NCI-H1092 treated with DMSO at 0.1 percent for 48 hours (cell line): ENCODE measurements around the gene TMEM150B.

Experiments used
- DNase-seq: peaks from one replicate; lab custom pipeline; 2025; lab: John Stamatoyannopoulos, UW

Gene TMEM150B

DNA sequence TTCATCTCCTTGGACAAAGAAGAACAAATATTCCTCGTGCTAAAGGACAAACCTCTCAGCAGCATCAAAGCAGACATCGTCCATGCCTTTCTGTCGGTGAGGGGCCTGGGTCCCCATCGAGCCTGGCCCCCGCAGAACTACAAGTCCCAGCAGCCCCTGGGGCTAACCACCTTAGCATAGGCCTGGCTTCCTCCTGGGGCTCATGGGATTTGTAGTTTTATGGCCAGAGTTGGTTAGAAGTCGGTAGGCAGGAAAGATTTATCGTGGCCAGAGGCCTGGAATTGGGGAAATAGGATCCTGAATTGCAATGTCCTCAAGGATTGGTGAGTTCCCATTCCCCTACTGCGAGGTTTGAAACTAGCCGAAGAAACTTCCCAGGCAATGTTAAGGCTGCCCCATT lies 19.6 kb downstream of the TMEM150B start:
- DNase-seq, result peak; percentile 1

DNA sequence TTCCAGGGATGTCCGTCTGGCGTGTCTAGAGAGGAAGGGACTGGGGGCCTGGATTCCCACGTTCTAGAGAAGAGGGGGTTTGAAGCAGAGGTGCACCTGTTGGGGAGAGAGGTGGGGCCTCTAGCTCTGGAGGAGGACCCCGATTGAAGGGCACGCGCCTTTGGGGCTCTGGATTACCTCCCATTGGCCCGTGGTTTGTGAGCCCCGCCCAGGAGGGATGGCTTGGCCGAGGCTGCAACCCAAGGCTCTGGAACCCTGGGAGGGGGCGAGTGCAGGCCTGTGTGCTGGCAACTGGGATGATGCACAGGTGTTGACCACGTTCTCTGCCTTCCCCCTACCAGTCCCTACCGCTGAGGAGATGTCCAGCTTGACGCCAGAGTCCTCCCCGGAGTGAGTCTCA lies 20.2 kb downstream of the TMEM150B start:
- DNase-seq, result no peak

DNA sequence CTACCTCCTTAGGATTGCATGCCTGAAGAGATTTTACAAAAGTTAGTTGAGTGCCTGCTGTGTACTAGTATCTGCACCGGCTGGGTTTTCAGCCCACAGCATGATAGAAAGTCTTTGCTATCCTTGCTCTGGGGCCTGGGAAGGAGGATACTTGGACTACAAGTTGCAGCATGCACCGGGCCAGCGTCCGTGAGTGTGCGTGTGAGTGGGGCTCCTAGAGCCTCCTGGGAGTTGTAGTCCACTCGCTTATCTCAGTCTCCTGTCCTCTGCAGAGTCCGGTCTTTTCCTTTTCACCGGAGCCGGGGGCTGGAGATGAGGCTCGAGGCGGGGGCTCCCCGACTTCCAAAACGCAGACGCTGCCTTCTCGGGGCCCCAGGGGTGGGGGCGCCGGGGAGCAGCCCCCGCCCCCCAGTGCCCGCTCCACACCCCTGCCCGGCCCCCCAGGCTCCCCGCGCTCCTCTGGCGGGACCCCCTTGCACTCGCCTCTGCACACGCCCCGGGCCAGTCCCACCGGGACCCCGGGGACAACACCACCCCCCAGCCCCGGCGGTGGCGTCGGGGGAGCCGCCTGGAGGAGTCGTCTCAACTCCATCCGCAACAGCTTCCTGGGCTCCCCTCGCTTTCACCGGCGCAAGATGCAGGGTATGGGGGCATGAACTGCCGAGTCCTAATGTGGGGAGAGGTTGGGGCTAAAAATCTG lies 20.7 kb downstream of the TMEM150B start:
- DNase-seq, result peak; percentile 13

DNA sequence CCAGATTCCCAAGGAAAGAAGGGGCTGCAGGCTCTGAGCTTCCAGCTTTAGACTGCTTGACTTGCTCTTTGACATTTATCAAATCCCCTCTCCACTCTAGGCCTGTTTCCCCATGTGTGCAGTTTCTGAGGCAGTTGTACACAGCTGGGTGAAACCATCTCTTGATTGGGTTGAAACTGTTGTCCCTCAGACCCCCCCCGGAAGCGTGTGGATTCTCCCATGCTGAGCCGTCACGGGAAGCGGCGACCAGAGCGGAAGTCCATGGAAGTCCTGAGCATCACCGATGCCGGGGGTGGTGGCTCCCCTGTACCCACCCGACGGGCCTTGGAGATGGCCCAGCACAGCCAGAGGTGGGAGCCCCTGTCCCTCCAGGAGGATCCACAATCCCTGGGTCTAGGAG lies 21.7 kb downstream of the TMEM150B start:
- no peak for DNase-seq

DNA sequence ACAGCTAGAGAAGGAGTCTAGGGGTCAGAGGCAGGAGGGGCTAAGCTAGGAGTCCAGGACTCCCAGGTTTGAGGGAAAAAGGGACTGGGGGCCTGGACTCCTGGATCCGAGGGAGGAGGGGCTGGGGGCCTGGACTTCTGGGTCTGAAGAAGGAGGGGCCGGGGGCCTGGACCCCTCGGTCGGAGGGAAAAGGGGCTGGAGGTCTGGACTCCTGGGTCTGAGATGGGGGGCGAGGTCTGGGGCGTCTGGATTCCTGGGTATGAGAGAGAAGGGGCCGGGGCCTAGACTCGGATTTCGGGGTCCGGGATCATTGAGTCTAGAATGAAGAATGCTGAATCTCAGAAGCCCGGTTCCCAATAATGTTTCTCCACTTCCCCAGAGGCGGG lies 22.8 kb downstream of the TMEM150B start:
- DNase-seq, result no peak

DNA sequence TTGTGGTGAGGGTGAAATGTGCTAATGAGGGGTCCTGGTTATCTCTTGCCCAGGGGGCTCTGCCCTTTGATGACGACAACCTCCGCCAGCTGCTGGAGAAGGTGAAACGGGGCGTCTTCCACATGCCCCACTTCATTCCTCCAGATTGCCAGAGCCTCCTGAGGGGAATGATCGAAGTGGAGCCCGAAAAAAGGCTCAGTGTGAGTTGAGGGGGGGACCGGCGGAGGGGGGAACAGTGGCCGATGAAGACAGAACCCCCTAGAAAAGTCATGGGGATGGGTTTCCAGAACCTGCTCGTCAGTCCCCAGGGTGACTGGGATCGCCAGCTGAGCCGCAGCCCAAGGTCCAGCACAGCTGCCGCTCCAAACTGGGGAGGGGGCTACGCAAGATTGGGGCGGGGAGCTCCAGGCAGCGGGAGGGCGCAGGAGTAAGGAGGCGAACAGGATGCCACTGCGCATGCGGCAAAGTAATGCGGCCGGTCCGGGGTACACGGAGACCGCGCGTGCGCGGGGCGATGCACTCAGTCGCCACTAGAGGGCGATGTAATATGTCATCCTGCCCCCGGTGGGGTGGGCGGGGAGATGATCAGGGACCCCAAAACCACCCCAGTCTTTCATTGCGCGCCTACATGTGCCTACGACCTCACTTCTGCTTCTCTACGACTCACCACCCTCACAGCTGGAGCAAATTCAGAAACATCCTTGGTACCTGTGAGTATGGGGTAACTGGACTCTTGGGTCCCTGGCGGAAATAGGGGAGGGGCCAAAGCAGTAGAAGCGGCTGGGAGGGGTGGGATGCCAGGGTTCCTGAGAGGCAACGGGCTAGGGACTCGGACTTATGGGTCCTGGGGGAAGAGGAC lies 23.5 kb downstream of the TMEM150B start:
- DNase-seq, result peak; percentile 64

DNA sequence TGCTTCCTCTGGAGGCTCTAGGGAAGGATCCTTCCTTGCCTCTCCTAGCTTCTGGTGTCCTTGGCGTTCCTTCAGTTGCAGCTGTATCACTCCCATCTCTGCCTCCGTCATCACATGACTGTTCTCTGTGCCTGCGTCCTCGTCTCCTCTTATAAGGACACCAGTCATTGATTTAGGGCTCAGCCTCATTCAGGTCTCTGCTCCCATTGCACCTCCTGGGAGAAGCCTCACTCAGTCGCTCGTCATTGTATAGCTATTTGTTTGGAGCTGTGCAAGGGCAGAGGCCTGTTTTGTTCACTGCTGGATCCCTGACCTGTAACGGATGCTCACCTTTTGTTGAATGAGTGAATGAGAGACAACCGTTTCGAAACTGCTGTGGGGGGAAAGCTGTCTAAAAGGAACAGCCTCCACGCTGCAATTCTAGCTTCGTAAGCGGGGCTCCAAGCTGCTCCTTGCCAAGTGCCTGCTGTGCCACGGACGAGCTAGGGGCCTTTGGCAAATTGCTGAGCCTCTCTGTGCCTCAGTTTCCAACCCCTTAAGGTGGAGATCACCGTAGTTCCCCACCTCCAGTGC lies 24.2 kb downstream of the TMEM150B start:
- no peak for DNase-seq

DNA sequence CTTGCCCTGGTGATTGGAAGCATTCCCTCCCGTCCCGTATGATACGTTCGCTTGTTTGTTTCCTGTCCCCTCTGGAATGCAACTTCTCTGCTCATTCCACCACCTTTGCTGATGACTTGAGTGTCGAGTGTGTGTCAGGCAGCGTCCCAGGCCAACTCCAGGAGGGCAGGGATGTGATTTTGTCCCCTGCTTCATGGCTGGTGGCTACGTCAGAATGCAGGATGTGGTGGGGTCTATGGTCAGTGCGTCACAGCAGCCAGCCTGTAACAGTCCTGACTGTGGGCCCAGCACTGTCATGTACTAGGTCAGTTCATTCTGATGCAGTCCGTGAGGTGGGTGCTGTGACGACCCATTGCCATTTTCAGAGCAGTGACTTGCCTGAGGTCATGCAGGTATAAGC lies 25.1 kb downstream of the TMEM150B start:
- no peak for DNase-seq

DNA sequence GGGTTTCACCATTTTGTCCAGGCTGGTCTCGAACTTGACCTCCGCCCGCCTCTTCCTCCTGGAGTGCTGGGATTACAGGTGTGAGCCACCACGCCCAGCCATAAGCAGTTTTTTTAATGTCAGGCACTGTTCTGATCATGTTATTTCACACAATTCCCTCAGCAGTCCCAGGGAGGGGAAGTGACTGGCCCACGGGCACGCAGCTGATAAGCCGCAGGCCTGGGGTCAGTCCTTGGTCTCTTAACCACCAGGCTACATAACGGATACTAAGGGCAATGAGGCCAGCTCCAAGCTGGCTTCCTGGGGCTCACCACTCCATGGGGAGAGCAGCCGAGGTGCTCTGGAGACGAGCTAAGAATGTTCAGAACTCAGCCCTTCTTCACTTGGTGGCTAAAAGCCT lies 27.9 kb downstream of the TMEM150B start:
- DNase-seq, result no peak

DNA sequence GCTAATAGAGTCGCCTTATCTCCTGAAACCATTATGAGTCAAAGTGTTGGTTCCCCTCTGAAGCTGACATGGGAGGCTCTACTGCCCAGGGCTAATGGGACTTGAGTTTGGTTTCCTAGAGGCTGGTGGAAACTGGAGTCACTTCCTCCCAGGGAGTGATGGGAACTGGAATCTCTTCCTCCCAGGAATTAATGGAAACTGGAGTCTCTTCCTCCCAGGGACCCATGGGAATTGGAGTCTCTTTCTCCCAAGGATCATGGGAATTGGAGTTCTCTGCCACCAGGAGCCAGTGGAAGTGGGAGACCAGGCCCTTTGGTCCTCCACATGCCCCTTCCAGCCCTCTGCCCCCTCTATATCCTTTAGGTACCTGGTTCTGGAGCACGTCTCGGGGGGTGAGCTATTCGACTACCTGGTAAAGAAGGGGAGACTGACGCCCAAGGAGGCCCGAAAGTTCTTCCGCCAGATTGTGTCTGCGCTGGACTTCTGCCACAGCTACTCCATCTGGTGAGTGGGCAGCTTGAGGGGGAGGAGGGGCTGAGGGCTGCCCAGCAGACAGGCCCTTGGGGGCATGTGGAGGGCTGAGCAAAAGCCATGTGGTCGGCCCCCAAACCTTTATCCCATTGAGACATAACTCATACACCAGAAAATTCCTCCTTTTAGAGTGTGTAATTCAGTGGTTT lies 35.9 kb downstream of the TMEM150B start:
- no peak for DNase-seq

DNA sequence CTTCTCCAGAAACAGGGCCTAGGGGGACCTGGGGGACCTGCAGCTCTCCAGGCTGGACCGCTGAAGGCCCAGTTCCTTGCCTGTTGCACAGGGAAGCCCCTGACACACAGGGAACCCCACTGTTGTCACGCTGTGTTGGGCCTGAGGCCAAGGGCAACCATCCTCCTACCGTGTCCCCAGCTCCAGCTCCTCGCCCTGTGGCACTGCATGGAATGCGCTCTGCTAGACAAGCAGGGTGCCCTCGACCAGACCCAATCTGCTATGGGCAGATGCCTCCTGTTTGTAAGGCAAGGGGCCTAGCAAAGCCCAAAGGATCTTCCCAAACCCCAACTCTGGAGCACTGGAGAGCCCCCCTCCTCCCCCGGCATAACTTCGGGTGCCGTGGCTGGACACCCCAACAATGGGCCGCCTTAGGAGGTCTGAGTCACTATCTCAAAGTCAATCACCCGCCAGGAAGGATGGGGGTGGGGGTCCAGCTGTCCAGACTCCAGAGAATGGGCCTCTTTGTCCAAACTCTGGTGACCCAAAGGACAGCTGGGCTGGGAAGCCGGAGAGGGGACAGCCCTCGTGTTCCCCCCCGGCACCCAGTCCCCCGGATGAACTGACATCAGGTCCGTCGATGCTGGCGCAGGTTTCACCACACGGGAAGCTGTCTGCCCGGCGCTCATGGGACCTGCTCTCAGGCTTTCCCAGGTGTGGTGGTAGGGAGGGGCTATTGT lies 37.6 kb downstream of the TMEM150B start:
- no peak for DNase-seq

DNA sequence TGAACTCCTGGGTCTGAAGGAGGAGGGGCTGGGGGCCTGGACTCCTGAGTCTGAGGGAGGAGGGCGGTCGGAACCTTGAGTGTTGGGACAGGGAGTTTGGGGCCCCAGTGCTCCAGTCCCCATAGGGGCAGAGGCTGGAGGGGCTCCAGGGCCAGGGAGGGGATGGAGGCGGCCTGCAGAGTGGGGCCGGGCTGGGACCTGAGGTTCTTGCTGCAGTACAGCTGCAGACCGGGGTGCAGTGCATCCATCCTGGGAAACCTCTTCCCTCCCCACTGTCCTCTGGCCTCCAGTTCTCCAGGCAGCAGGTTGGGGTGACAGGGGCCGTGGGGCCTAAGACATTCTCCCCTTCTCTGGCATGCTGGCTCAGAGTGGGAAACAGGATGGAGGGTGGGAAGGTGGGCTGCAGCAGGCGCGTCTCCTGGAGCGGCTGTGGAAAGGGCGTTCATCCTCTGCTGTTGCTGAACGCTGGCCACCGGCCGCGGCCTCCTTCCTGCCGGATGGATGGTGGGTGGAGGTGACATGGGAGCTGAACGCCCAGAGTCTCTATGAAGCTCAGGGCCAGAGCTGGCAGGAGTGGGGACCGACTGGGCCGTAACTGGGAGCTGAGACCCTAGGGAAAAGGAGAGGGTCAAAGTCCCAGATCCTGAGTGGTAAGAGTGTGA lies 39.8 kb downstream of the TMEM150B start:
- DNase-seq, result no peak

DNA sequence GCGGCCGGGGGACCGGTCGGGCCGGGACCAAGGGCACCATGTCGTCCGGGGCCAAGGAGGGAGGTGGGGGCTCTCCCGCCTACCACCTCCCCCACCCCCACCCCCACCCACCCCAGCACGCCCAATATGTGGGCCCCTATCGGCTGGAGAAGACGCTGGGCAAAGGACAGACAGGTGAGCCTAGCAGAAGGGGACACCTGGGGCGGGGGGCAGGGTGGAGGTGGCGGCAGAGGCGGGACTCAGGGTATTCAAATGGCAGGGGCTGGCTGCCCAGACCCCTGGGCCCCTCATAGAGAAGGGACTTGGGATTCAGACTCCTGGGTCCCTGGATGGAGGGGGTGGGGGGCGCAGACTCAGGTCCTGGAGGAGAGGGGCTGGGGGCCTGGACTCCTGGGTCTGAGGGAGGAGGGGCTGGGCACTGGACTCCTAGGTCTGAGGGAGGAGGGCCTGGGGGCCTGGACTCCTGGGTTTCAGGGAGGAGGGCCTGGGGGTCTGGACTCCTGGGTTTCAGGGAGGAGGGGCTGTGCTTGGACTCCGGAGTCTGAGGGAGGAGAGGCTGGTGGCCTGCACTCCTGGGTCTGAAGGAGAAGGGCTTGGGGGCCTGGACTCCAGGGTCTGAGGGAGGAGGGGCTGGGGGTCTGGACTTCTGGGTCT lies 40.6 kb downstream of the TMEM150B start:
- DNase-seq, result no peak

DNA sequence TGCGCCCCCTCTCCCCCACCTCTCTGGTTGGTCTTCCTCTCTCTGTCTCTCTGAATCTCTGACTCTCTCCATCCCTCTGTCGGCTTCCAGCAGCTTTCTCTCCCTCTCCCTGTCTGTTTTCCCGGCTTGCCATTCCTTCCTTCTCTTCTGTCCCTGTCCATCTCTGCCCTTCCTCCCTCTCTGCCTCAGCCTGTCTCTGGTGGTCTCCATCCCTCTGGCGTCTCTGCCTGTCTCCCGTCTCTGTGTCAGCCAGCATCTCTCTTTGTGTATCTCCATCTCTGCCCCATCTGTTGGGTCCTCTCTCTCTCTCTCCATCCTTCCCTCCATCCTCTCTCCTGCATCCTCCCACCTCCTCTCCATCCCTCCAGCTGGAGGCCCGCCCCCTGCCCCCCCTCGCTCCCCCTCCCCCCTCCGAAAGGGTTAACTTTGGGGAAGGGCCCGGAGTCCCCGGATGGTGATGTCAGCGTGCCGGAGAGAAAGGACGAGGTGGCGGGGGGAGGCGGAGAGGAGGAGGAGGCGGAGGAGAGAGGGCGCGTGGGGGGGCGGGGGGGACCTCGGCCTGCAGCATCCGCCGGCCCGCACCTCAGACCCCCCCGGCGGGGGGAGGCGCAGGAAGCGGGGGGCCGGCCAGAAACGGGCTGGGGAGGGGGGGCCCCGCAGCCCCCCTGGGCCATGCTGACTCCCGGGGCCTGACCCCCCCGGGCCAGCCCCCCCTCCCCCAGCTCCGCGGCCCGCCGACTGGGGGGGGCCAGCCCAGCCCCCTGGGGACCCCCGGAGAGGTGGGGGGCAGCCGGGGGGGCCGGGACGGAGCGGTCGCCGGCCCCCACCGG lies 41.4 kb downstream of the TMEM150B start, which contains the start of gene BRSK1:
Gene BRSK1, plus strand, starts transcription at position 450 of the 830 bp plus-strand sequence. CDS start 446 bp downstream, outside the sequence.
- peak; percentile 50 for DNase-seq

DNA sequence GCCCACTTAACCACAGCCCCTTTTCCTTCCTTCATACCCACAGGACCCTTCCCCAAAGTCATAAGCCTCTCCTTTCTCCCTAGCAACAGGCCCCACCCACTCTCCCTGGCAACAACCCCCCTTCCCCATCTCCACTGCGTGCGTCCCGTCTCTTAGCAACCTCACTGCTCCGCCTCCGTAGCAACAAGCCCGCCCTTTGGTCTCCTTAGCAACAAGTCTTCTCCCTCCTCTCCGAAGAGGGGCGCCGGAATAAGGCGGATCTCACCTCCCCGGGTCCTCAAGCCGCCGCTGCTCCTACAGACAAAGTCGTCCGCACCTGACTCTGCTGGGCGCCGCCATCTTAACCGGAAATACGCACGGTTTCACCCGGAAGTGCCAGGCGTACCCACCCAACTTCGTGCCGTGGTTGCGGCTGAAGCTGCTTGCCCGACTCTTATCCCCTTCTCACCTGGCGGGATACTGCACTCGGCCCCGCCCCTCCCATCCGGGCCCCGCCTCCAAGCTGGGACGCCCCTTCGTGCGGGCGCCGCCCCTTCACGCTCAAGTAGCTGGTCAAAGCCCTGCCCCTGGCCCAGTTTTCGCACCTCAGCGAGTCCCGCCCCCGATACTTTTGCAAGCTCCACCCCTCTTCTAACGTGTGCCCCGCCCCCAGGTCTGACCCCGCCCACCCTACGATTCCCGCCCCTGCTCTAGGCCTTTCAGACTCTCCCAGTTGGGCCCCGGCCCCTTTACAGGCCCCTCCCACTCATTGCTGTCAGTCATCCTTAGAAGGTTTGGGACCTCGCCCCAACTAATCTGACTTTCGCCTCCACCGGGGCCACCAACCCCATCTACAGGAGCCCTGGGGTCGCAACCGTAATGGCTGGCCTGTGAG lies 45.1 kb downstream of the TMEM150B start, which contains the start of gene HSPBP1:
Gene HSPBP1, minus strand, starts transcription at position 341 of the 874 bp plus-strand sequence. CDS start 502 bp downstream, outside the sequence.
- DNase-seq, result peak; percentile 87

DNA sequence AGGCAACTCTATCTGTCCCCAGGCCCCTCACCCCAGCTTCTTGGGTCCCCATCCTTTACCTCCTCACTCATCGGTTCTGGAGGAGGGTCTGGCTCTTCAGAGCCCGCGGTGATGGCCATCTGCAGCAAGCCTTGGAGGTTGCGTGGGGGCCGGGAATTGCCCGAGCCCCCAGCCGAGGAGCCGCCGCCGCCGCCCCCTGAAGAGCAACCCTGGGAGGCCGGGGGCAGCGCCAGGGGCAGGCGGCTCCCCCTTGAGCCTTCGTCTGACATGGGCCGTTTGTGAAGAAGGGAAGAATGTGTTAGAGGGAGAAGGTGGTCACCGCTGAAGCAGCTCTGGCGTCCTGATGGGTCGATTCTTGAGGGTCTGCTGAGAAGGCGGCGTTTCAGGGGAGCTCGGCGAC lies 45.8 kb downstream of the TMEM150B start:
- DNase-seq, result no peak

DNA sequence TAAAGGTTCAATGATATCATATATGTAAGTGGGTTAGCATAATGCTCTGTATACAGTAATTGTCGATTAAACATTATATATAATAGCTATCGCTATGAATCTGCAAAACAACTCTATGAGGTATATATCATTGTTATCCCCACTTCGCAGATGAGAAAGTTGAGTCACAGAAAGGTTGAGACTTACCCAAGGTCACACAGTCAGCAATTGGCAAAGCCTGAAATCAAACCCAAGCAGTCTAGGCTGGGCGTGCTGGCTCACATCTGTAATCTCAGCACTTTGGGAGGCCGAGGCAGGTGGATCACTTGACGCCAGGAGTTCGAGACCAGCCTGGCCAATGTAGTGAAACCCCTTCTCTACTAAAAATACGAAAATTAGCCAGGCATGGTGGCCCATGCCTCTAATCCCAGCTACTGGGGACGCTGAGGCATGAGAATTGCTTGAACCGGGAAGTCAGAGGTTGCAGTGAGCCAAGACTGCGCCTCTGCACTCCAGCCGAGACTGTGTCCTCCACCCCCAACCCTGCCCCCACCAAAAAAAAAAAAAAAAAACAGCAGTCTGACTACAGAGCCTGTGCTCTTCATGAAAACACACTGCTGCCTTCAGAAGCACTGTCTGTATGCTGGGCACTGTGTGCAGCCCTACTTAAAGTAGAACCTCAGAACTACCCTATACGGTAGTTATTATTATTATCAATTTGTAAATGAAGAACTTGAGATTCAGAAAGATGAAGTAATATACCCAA lies 46.6 kb downstream of the TMEM150B start:
- no peak for DNase-seq

DNA sequence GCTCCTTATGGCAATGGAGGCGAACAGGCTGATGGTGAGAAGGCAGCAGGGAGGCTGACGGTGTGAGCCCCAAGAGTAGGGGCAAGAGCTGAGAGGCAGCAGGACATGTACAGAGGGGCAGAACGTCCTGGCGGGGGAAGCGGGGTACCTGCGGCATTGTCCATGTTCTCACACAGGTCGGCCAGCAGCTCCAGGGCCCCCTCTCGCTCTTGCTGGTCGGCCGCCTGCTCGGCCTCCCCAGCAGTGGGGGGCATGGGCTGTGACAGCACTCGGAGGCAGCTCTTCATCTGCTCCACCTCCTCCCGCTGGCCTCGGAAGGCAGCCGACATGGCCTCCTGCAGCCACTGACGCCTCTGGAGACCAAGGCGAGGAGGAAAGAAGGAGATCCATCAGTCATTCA lies 47.6 kb downstream of the TMEM150B start:
- no peak for DNase-seq
